Endothelial cell of umbilical vein (primary cell): ENCODE measurements around the gene VDR. TPM values are rescaled to one million over a fixed set of nuclear protein-coding genes. Genes with fewer than 3 reads are reported as not detected.

Source experiments
- BruUV-seq: library from RNA; stranded (reverse); fragments of 400-500 nt; replicated peaks from 2 replicates; lab custom pipeline; 2021; lab: Mats Ljungman, UMichigan
- CTCF ChIA-PET: fragments of 300-600, 350-600 bp; sonication (Branson Sonifier 250); formaldehyde crosslinking; loops from one replicate; lab custom pipeline; 2021; ENCODE audit warnings: antibody characterized with exemption, inconsistent platforms; lab: Charles Lee
- POLR2A ChIA-PET: fragments of 300-600, 350-600 bp; sonication (Branson Sonifier 250); formaldehyde crosslinking; loops from one replicate; lab custom pipeline; 2021; ENCODE audit warnings: antibody characterized with exemption, inconsistent platforms; lab: Charles Lee
- DNase-seq: peaks from one replicate; pipeline ENCODE4 v3.0.0-alpha.2; 2011; ENCODE audit warnings: low read depth, low spot score
- FAIRE-seq: peaks from 2 replicates; lab custom pipeline; 2011; peaks lifted over from hg19 to GRCh38; lab: Jason Lieb, UNC
- H2AFZ ChIP-seq: 2 replicates; pipeline ENCODE4 v1.6.0; 2012; ENCODE audit warnings: low read depth, low read length, control low read depth, inconsistent platforms
- H3K27ac ChIP-seq: 2 replicates; pipeline ENCODE4 v1.5.1; 2011; ENCODE audit warnings: low read depth, mild to moderate bottlenecking, control low read depth, low read length, moderate library complexity; ENCODE audit not compliant: insufficient read depth
- H3K27me3 ChIP-seq, 2 experiments: 2 replicates each; pipeline versions ENCODE4 v1.6.0 to v1.6.1; 2011; ENCODE audit warnings: low read length in 2 of 2, mixed read lengths in 1 of 2; ENCODE audit not compliant: control insufficient read depth in 2 of 2, insufficient read depth in 2 of 2
- H3K36me3 ChIP-seq, 2 experiments: 2 replicates in 1 of 2; 3 replicates in 1 of 2; pipeline ENCODE4 v1.5.1; 2011; ENCODE audit warnings: low read length in 2 of 2, mild to moderate bottlenecking in 1 of 2, moderate library complexity in 1 of 2; ENCODE audit not compliant: control insufficient read depth in 2 of 2, insufficient read depth in 2 of 2; ENCODE audit errors: extremely low read depth in 1 of 2
- H3K4me1 ChIP-seq: 3 replicates; pipeline ENCODE4 v1.5.1; 2011; ENCODE audit warnings: mild to moderate bottlenecking, low read length; ENCODE audit not compliant: control insufficient read depth, insufficient read depth; ENCODE audit errors: extremely low read depth
- H3K4me2 ChIP-seq: 2 replicates; pipeline ENCODE4 v1.6.1; 2011; ENCODE audit warnings: low read length, control low read depth, mixed read lengths; ENCODE audit not compliant: insufficient read depth
- H3K4me3 ChIP-seq, 3 experiments: fragments of 200-600 bp in 1 of 3; sonication (generic), shearing (Covaris generic) in 1 of 3; replicated peaks in 1 of 3; 2 replicates each; pipeline ENCODE4 v1.5.1; 2011 to 2016; ENCODE audit warnings: control low read depth in 3 of 3, low read length in 3 of 3, mild to moderate bottlenecking in 2 of 3, inconsistent platforms in 1 of 3, low read depth in 1 of 3, moderate library complexity in 1 of 3; ENCODE audit not compliant: insufficient read depth in 1 of 3
- H3K79me2 ChIP-seq: 2 replicates; pipeline ENCODE4 v1.6.0; 2012; ENCODE audit warnings: low read length, inconsistent platforms; ENCODE audit not compliant: control insufficient read depth, insufficient read depth
- H3K9ac ChIP-seq: replicated peaks from 2 replicates; pipeline ENCODE3; 2011; ENCODE audit warnings: low read length, control low read depth; ENCODE audit not compliant: insufficient read depth; ENCODE audit errors: extremely low read depth
- H3K9me1 ChIP-seq: replicated peaks from 3 replicates; pipeline ENCODE4 v1.6.0; 2011; ENCODE audit warnings: mild to moderate bottlenecking, low read length; ENCODE audit not compliant: control insufficient read depth, insufficient read depth; ENCODE audit errors: extremely low read depth
- H3K9me3 ChIP-seq: replicated peaks from 2 replicates; pipeline ENCODE4 v1.5.1; 2012; ENCODE audit warnings: low read length, inconsistent platforms; ENCODE audit not compliant: control insufficient read depth, insufficient read depth
- H4K20me1 ChIP-seq: replicated peaks from 2 replicates; pipeline ENCODE3; 2011; ENCODE audit warnings: mild to moderate bottlenecking, low read length; ENCODE audit not compliant: control insufficient read depth, insufficient read depth; ENCODE audit errors: extremely low read depth
- CTCF ChIP-seq, 2 donors: IDR thresholded peaks; 1 replicate in 1 of 2; 2 replicates in 1 of 2; pipeline ENCODE4 v1.5.1; 2011; ENCODE audit warnings: low read length in 2 of 2, mild to moderate bottlenecking in 2 of 2, moderate library complexity in 2 of 2, control low read depth in 1 of 2, inconsistent platforms in 1 of 2, low read depth in 1 of 2; ENCODE audit not compliant: insufficient read depth in 1 of 2; ENCODE audit errors: extremely low read depth in 1 of 2
- EZH2 ChIP-seq: IDR thresholded peaks from 2 replicates; pipeline ENCODE4 v1.6.1; 2012; ENCODE audit warnings: borderline replicate concordance, low read depth, mild to moderate bottlenecking, moderate library complexity, low read length, inconsistent platforms; ENCODE audit not compliant: severe bottlenecking
- FOS ChIP-seq: IDR thresholded peaks from 2 replicates; pipeline ENCODE4 v1.6.1; 2011; ENCODE audit warnings: mild to moderate bottlenecking, low read length, moderate library complexity, borderline replicate concordance; ENCODE audit not compliant: insufficient read depth
- GATA2 ChIP-seq: IDR thresholded peaks from 2 replicates; pipeline ENCODE4 v1.7.0; 2011; ENCODE audit warnings: low read depth, mild to moderate bottlenecking, moderate library complexity, mixed read lengths, low read length; ENCODE audit not compliant: insufficient read length, insufficient read depth
- JUN ChIP-seq: IDR thresholded peaks from 2 replicates; pipeline ENCODE4 v1.6.1; 2011; ENCODE audit warnings: borderline replicate concordance, low read depth; ENCODE audit not compliant: insufficient read length, insufficient read depth
- MAX ChIP-seq: IDR thresholded peaks from 2 replicates; pipeline ENCODE4 v1.6.1; 2011; ENCODE audit not compliant: insufficient read depth, insufficient read length
- MYC ChIP-seq: IDR thresholded peaks from one replicate; pipeline ENCODE4 v1.6.1; 2011; ENCODE audit warnings: mild to moderate bottlenecking, low read depth, low read length
- POLR2A ChIP-seq: IDR thresholded peaks from 2 replicates; pipeline ENCODE4 v1.6.1; 2012; ENCODE audit warnings: low read depth, mild to moderate bottlenecking, control low read depth, low read length
- POLR2AphosphoS5 ChIP-seq: IDR thresholded peaks from 2 replicates; pipeline ENCODE4 v1.6.1; 2012; ENCODE audit warnings: low read depth, mild to moderate bottlenecking, control low read depth, low read length, moderate library complexity; ENCODE audit not compliant: insufficient read depth
- dilution Hi-C: fragments of 300-500 bp; cut with MboI; formaldehyde crosslinking; loops from one replicate; pipeline ENCODE4 v1.15.0; 2019; ENCODE audit warnings: low sequenced_read_pairs; ENCODE audit not compliant: extremely low pct_ligation_motif_present
- intact Hi-C: fragments of 100-400 bp; cut with micrococcal nuclease; formaldehyde crosslinking; loops from one replicate; pipeline ENCODE4 v1.10.0; 2022
- polyA plus RNA-seq, 4 experiments: library from polyadenylated mRNA; depleted of rRNA in 3 of 4; stranded (reverse) in 3 of 4; unstranded in 1 of 4; fragments of >200 nt; gene quantifications; 2 replicates each; pipeline versions ENCODE4 v1.2.1 to v1.2.3, GENCODE V29; 2011 to 2012; ENCODE audit warnings: missing spikeins in 1 of 4
- total RNA-seq: library from RNA; stranded (reverse); gene quantifications from 2 replicates; pipeline ENCODE4 v1.2.3, GENCODE V29; 2021

The VDR gene
- total and polyA plus RNA-seq, 2 donors (not counting 3 experiments of a cell fraction or from before 2014, with no cell fraction given), result 0.73 to 0.91 TPM

- no peak overlapping the region for H3K4me3 ChIP-seq
- DNase-seq (no peak), FAIRE-seq (no peak)
- no peaks in the 10 kb centered on the region for H3K9me1 ChIP-seq
- H3K79me2 ChIP-seq, result no peaks in the 10 kb centered on the region
- peaks cover 2% of the 10 kb centered on the region in 2 experiments for H3K27me3 ChIP-seq
- H3K4me1 ChIP-seq, result no peaks in the 10 kb centered on the region
- no peak overlapping the region for H3K27ac ChIP-seq
- H3K9ac ChIP-seq, result no peak overlapping the region
- TF ChIP-seq MAX (no peak), JUN (no peak), POLR2A (no peak), POLR2AphosphoS5 (no peak), CTCF (IDR thresholded peaks at IDR 0.05; ENCODE audit: extremely low read depth in 1 of 2, insufficient read depth in 1 of 2, low read depth in 1 of 2, low read length in 2 of 2) (no peak), FOS (no peak), GATA2 (no peak), EZH2 (no peak), MYC (no peak)
- ChIA-PET CTCF (interaction anchor here (1.4 to 1.7 kb wide), 2 partner anchors 15 to 61 kb away, joined by 3 to 4 read pairs; no protein-coding TSS in a partner anchor), POLR2A (no interaction called here)
- no peaks in the 10 kb centered on the region for H3K9me3 ChIP-seq
- H4K20me1 ChIP-seq, result no peaks in the 10 kb centered on the region
- BruUV-seq, result no TSS peak
- dilution Hi-C loops (no loop called here), intact Hi-C loops (no loop called here)
- no peak overlapping the region for H3K4me2 ChIP-seq
- no peak overlapping the region for H2AFZ ChIP-seq
- no peaks in the 10 kb centered on the region for H3K36me3 ChIP-seq
Measured at GRCh38 chr12:47889040-47889439, 15.8 kb downstream of the VDR start.
